Middle frontal gyrus (tissue), 1 donor: ENCODE measurements around the gene MORN3.
"Not testable (repeated sequence)": the region's sequence is repeated elsewhere in the genome, so short reads cannot be mapped to it uniquely, and the experiment has no call there.

Experiments
- DNase-seq: peaks from one replicate; pipeline ENCODE4 v3.0.0-alpha.2; 2015; ENCODE audit warnings: low spot score; ENCODE audit errors: extremely low spot score

Gene MORN3

GRCh38 chr12:121669521-121669900, at the start of gene MORN3:
Gene MORN3 (minus strand): TSS chr12:121669654. CDS start chr12:121669483, 171 bp downstream.
- no peak for DNase-seq

- DNase-seq = no peak
Measured at GRCh38 chr12:121718653-121719239, 49.3 kb upstream of the MORN3 start.

GRCh38 chr12:121717041-121717699, 47.7 kb upstream of the MORN3 start:
- no peak for DNase-seq

GRCh38 chr12:121715862-121716435, 46.5 kb upstream of the MORN3 start:
- no peak for DNase-seq

- DNase-seq = not testable (repeated sequence)
Measured at GRCh38 chr12:121715055-121715454, 45.6 kb upstream of the MORN3 start.

GRCh38 chr12:121713793-121714192, 44.3 kb upstream of the MORN3 start:
- no peak for DNase-seq

- DNase-seq = no peak
Measured at GRCh38 chr12:121713257-121713777, 43.9 kb upstream of the MORN3 start.

GRCh38 chr12:121712461-121713256, 43.2 kb upstream of the MORN3 start, which contains the start of gene TMEM120B:
Gene TMEM120B (plus strand): TSS chr12:121712752. CDS start chr12:121712896, 144 bp downstream.
- DNase-seq = peak; percentile 51

- DNase-seq = no peak
Measured at GRCh38 chr12:121712190-121712460, 42.7 kb upstream of the MORN3 start.

GRCh38 chr12:121711361-121712189, 42.1 kb upstream of the MORN3 start:
- DNase-seq = no peak

- DNase-seq = no peak
Measured at GRCh38 chr12:121709478-121709961, 40.1 kb upstream of the MORN3 start.

- not testable (repeated sequence) for DNase-seq
Measured at GRCh38 chr12:121709064-121709424, 39.6 kb upstream of the MORN3 start.

- DNase-seq = no peak
Measured at GRCh38 chr12:121708313-121709063, 39.0 kb upstream of the MORN3 start.

- DNase-seq = no peak
Measured at GRCh38 chr12:121705514-121705913, 36.1 kb upstream of the MORN3 start.

- no peak for DNase-seq
Measured at GRCh38 chr12:121702944-121703343, 33.5 kb upstream of the MORN3 start.

GRCh38 chr12:121701667-121702277, 32.3 kb upstream of the MORN3 start:
- no peak for DNase-seq

GRCh38 chr12:121697861-121698260, 28.4 kb upstream of the MORN3 start:
- DNase-seq = not testable (repeated sequence)

GRCh38 chr12:121697093-121697698, 27.7 kb upstream of the MORN3 start:
- peak; percentile 50 for DNase-seq

GRCh38 chr12:121693155-121693687, 23.8 kb upstream of the MORN3 start:
- no peak for DNase-seq
